C4-2B (cell line): ENCODE data around the gene TRAPPC11.

Experiments
- H3K27ac ChIP-seq: fragments of 450-650 bp; 2 replicates; pipeline ENCODE4 v1.5.1; 2017
- ZFX ChIP-seq: fragments of 450-650 bp; IDR thresholded peaks from 2 replicates; pipeline ENCODE4 v1.6.1; 2017
- TF ChIP-seq, protein P1 (sequence below): fragments of 450-650 bp; conservative IDR thresholded peaks from 2 replicates; pipeline ENCODE4 v1.5.1; 2017; ENCODE audit warnings: mild to moderate bottlenecking

TRAPPC11 gene

DNA sequence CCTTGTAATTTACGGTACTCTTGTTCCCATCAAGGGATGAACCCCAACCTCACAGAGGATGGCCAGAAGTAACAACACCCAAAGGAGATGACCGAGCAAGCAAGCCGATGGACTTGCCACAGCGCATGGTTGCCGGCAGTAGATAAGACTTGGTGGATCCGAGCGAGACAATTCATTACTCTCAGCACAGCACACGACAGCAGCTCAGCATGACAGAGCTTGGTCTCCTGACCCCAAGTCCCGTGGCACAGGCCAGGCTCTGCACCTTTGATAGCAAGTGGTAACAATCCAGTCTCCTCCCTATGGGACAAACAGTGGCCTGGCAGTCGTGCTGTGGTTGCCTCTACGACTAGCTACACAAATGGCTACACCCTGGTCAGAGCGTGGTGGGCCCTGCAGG, 26.4 kb upstream of the TRAPPC11 start:
- H3K27ac ChIP-seq: no peak overlapping the region
- TF ChIP-seq ZFX: no peak
- TF ChIP-seq, protein P1, sequence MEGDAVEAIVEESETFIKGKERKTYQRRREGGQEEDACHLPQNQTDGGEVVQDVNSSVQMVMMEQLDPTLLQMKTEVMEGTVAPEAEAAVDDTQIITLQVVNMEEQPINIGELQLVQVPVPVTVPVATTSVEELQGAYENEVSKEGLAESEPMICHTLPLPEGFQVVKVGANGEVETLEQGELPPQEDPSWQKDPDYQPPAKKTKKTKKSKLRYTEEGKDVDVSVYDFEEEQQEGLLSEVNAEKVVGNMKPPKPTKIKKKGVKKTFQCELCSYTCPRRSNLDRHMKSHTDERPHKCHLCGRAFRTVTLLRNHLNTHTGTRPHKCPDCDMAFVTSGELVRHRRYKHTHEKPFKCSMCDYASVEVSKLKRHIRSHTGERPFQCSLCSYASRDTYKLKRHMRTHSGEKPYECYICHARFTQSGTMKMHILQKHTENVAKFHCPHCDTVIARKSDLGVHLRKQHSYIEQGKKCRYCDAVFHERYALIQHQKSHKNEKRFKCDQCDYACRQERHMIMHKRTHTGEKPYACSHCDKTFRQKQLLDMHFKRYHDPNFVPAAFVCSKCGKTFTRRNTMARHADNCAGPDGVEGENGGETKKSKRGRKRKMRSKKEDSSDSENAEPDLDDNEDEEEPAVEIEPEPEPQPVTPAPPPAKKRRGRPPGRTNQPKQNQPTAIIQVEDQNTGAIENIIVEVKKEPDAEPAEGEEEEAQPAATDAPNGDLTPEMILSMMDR: no peak

DNA sequence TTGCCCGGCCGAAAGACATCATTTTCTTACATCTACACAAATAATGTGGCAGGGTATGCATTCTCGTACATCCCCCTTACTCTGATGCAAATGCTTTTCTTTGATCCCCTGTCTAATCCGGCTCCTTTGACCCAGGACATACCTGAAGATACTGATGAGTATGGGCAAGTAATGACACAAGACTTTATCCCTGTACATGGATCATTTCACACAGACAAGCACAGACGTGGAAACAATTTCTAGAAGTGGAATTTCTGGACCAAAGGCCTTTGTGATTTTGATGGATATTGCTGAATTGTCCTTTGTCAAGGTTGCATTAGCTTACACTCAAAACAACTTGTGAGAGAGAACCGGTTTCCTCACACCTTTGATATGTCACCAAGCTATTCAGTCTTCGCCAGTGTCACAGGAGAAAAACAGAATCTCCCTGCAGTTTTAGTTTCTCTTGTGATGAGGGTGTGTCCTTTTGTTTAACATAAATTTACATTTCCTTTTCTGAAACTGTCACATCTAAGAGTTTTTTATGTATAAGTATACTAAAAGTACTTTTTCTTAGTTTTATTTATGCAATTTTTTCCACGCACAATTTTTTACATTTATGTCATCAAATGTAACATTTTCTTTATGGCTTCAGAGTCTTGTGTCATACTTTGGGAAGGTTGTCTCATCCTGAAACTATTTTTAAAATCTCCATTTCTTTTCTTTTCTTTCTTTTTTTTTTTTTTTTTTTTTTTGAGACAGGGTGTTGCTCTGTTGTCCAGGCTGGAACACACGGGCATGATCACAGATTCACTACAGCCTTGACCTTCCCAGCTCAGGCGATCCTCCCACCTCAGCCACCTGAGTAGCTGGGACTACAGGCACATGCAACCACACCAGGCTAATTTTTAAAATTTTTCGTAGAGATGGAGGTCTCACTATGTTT, 25.4 kb upstream of the TRAPPC11 start:
- TF ChIP-seq, protein P1: no peak
- TF ChIP-seq ZFX: no peak
- no peak overlapping the region for H3K27ac ChIP-seq

DNA sequence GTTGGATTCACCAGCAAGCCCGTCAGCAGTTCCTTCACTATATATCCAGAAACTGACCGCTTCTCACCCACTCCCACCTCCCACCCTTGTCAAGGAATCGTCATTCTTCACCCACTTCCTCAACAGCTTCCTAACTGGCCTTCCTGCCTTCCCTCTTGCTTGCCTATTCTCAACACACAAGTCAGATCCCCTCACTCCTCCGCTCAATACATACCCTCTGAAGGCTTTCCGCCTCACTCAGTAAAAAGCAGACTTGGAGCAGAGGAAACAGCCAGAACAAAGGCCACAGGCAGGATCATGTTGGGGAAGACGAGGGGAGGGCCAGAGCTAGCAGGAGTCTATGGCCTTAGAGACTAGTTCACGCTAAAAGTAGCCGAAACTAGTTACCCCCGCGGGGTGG, 23.8 kb upstream of the TRAPPC11 start:
- TF ChIP-seq ZFX: no peak
- TF ChIP-seq, protein P1: no peak
- no peak overlapping the region for H3K27ac ChIP-seq

DNA sequence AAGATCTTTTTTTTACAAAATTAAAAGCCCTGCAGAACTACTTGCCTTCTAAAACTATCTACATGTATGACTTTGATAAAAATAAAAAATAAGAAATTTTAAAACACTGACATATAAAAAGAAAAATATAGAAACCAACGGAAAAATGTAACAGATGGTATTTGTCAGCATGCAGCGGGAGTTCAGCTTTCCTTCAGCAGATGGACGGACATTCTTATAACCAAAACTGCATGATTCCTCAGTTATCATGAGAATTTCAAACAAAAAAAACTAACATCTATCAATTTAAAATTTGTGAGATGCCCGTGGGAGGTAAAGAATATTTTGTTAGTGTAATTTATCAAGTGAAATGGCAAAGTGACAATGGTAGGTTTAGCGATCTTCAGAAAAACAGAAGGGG, 23.4 kb upstream of the TRAPPC11 start:
- TF ChIP-seq ZFX: no peak
- TF ChIP-seq, protein P1: no peak
- no peak overlapping the region for H3K27ac ChIP-seq

DNA sequence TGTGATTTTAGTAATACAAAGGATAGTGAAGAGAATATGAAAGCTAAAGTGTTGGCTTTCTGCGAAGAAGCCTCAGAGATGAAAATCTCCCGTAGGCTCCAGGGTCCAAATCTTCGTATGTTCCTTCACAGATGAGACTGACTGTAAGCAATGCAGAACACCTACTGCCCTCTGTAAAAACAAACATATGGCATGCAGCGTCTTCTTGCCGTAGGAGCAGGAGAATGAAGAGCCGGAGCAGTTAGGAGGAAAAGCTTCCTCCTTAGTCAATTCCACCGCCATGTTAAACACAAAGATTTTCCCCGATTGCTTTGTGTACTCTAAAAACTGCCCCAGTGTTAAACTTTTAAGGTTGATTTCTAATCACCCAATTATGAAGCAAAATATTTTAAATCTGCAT, 22.6 kb upstream of the TRAPPC11 start:
- no peak for TF ChIP-seq ZFX
- TF ChIP-seq, protein P1: peak; percentile 73
- peak overlapping the region; percentile 18; the same call in 1 of the 2 replicates for H3K27ac ChIP-seq

DNA sequence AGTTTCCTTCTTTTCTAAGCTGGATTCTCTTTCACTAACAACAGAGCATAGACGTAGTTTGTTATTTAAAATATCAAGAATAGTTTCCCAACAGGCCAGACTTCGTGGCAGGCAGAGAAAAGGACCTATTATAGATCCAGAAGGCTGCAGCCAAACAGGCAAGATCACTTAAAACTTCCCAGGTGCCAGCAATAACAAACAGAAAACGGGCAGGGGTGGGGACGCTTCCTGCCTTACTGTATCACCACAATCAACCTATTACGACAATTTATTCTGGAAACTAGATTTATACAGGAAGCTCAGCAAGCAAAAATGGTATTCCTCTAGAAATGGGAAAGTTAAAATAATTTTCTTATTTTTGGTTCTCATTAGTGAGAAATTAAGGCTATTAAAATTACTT, 22.2 kb upstream of the TRAPPC11 start:
- H3K27ac ChIP-seq: peak overlapping the region; percentile 18; the same call in 1 of the 2 replicates
- TF ChIP-seq, protein P1: no peak; the same call in 1 of the 2 replicates
- TF ChIP-seq ZFX: no peak

DNA sequence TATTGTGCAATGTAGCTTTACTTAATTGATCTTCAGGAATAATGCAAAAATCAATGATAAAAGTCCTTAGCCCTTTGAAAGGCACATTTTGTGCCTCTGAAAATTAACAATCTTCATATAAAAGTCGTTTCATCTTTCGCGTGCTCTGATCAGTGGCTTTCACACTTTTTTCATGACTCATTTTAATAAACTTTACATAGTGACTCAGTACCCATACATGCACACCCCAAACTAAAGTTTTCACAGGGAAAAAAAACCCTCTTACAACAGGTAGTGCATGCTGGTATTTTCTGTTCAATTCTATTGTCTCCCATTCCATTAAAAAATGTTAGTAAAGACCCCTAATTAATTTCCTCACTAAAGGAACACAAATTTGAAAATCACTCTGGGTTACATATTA, 21.6 kb upstream of the TRAPPC11 start:
- no peak overlapping the region for H3K27ac ChIP-seq
- no peak for TF ChIP-seq ZFX
- TF ChIP-seq, protein P1: no peak
